Measurements from ENCODE around the gene MCOLN1. TPM values are rescaled to one million over a fixed set of nuclear protein-coding genes. Genes with fewer than 3 reads are reported as not detected.

The MCOLN1 gene
- total and polyA plus RNA-seq, 11 donors = 12.1 to 49.7 (median 21.0) TPM

- intact Hi-C loops (cut with DNase I) = loop anchor here in 4 of 10 donors (5.0 kb wide), 2 partner anchors 35 to 45 kb away; partner anchors contain the start of gene MCOLN1 (in 3 of the 4)
- 49 to 82% (median 63%) methylated on average over 2 of the region's 2 CpGs for WGBS, 4 donors
- Histone ChIP-seq H3K36me3 (no peaks in the 10 kb centered on the region), H3K4me3 (no peak overlapping the region), H3K4me1 (peaks cover 0 to 37% (median 9%) of the 10 kb centered on the region in 12 donors), H3K27me3 (no peaks in the 10 kb centered on the region), H3K9me3 (no peaks in the 10 kb centered on the region), H3K27ac (no peak overlapping the region)
- no peak for ATAC-seq
- TF ChIP-seq CTCF (IDR thresholded peaks at IDR 0.05) (no peak), POLR2A (IDR thresholded peaks at IDR 0.05) (no peak)
- no peak for DNase-seq
These were observed 35.5 kb upstream of the MCOLN1 start for GRCh38 chr19:7486923-7487322.

- ATAC-seq (peak; percentile 90 to 99 (median 98)), DNase-seq (peak; percentile 91 to 97 (median 93))
- H3K4me3 ChIP-seq = peak within 1 kb of the TSS; percentile 45 to 90 (median 64)
- WGBS, 4 donors = 1 to 2% (median 1%) methylated on average over 30 to 49 of the region's 49 CpGs
- intact Hi-C loops (cut with DNase I) = loop anchor here in 5 of 10 donors (1.0 to 5.0 kb wide), 4 partner anchors 26 to 45 kb away; partner anchors contain the start of gene MCOLN1 (in 3 of the 5)
- H3K36me3 ChIP-seq = no peaks in the 10 kb centered on the region
- TF ChIP-seq CTCF (IDR thresholded peaks at IDR 0.05) (no peak), POLR2A (IDR thresholded peaks at IDR 0.05) (peak; percentile 38 to 89)
- H3K4me1 ChIP-seq = peaks cover 0 to 34% (median 7%) of the 10 kb centered on the region in 12 donors
- no peaks in the 10 kb centered on the region for H3K9me3 ChIP-seq
- no peaks in the 10 kb centered on the region for H3K27me3 ChIP-seq
- H3K27ac ChIP-seq = peak within 1 kb of the TSS in 11 of 12 donors; percentile 65 to 93 (median 82)
These were observed 33.6 kb upstream of the MCOLN1 start, which contains the start of gene PEX11G for GRCh38 chr19:7488736-7489353. TSS of gene PEX11G (minus strand) at chr19:7489035. CDS start at chr19:7489010, 25 bp downstream.

GRCh38 chr19:7489609-7490044 lies 32.8 kb upstream of the MCOLN1 start:
- 81 to 86% (median 83%) methylated on average over 11 of the region's 11 CpGs for WGBS, 4 donors
- no peak for DNase-seq
- TF ChIP-seq POLR2A (IDR thresholded peaks at IDR 0.05) = no peak
- no peak for TF ChIP-seq CTCF (IDR thresholded peaks at IDR 0.05)
- no peaks in the 10 kb centered on the region for H3K36me3 ChIP-seq
- H3K27ac ChIP-seq = peak overlapping the region in 5 of 12 donors; percentile 65 to 86 (median 82)
- H3K9me3 ChIP-seq = no peaks in the 10 kb centered on the region
- peaks cover 0 to 41% (median 12%) of the 10 kb centered on the region in 12 donors for H3K4me1 ChIP-seq
- peak overlapping the region in 9 of 12 donors; percentile 60 to 90 (median 69) for H3K4me3 ChIP-seq
- ATAC-seq = no peak
- intact Hi-C loops (cut with DNase I) = loop anchor here in 5 of 10 donors (1.0 to 5.0 kb wide), 4 partner anchors 25 to 45 kb away; partner anchors contain the start of gene MCOLN1 (in 3 of the 5)
- H3K27me3 ChIP-seq = no peaks in the 10 kb centered on the region

- TF ChIP-seq CTCF (IDR thresholded peaks at IDR 0.05) (no peak), POLR2A (IDR thresholded peaks at IDR 0.05) (no peak)
- intact Hi-C loops (cut with DNase I) = no loop called here
These were observed 30.3 kb upstream of the MCOLN1 start for GRCh38 chr19:7492142-7492541.

More at GRCh38 chr19:7492142-7492541, 30.3 kb upstream of the MCOLN1 start:
- ATAC-seq = no peak
- no peak for DNase-seq
- Histone ChIP-seq H3K4me1 (peaks cover 0 to 43% (median 14%) of the 10 kb centered on the region in 12 donors), H3K36me3 (no peaks in the 10 kb centered on the region), H3K27ac (peak overlapping the region in 1 of 12 donors; percentile 56), H3K27me3 (no peaks in the 10 kb centered on the region), H3K4me3 (no peak overlapping the region), H3K9me3 (no peaks in the 10 kb centered on the region)
- WGBS, 4 donors = 54 to 79% (median 66%) methylated on average over 4 of the region's 4 CpGs
